ENCODE measurements around the gene UQCC5. TPM values are rescaled to one million over a fixed set of nuclear protein-coding genes. Genes with fewer than 3 reads are reported as not detected.

The UQCC5 gene
- total RNA-seq, 3 donors from 2014 or later = 16.1 to 18.1 (median 17.1) TPM

DNA sequence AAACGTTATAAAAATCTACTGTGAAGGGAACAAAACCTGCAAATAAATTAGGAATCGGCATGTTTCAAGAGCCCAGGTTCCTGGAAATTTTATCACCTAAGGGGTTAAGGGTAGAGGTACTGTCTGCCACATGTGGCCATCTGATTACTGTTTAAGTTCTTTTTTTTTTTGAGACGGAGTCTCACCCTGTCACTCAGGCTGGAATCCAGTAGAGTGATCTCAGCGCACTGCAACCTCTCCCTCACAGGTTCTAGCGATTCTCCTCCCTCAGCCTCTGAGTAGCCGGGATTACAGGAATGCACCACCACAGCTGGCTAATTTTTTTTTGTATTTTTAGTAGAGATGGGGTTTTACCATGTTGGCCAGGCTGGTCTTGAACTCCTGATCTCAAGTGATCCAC, 35.8 kb downstream of the UQCC5 start:
- no peaks in the 10 kb centered on the region for H3K36me3 ChIP-seq (ENCODE audit: low read depth)
- intact Hi-C loops (cut with DNase I, micrococcal nuclease) = no loop called here

DNA sequence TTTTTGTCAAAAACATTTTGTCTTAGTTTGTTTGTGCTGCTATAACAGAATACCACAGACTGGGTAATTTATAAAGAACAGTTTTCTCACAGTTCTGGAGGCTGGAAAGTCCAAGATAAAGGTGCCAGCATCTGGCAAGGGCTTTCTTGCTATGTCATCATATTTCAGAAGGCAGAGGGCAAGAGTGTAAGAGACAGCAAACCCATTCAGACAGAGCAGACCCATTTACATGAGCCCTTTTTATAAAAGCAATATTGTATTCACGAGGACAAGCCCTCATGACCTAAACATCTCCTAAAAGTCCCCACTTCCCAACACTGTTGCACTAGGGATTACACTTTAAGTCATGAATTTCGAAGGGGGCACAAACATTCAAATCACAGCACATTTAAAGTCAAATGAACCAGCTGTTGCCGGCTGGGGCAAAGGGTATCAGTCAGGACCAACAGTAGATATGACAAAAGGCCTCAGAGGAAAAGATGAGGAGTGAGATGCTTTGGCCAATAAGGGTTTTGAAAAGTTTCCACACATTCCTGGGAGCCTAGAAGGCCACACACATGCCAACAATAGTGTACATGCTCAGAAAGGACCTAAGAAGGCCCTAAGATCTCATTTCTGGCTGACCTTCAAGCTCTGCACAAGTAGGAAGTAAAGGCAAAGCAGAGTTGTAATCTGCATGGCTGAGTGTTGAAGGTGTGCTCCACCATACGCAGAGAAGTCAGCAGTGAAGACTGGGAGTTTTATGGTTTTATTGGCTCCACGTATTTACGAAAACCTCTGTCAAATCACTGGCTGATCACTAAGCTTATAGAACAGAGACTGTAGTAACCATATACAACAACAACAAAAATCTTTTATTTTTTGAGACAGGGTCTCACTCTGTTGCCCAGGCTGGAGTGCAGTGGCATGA, 37.9 kb downstream of the UQCC5 start:
- Histone ChIP-seq H3K9me3 (no peaks in the 10 kb centered on the region), H3K36me3 (ENCODE audit: low read depth) (peaks cover 6% of the 10 kb centered on the region), H3K4me1 (ENCODE audit: low read depth) (no peaks in the 10 kb centered on the region), H3K4me3 (no peak overlapping the region)
- TF ChIP-seq, protein P1, sequence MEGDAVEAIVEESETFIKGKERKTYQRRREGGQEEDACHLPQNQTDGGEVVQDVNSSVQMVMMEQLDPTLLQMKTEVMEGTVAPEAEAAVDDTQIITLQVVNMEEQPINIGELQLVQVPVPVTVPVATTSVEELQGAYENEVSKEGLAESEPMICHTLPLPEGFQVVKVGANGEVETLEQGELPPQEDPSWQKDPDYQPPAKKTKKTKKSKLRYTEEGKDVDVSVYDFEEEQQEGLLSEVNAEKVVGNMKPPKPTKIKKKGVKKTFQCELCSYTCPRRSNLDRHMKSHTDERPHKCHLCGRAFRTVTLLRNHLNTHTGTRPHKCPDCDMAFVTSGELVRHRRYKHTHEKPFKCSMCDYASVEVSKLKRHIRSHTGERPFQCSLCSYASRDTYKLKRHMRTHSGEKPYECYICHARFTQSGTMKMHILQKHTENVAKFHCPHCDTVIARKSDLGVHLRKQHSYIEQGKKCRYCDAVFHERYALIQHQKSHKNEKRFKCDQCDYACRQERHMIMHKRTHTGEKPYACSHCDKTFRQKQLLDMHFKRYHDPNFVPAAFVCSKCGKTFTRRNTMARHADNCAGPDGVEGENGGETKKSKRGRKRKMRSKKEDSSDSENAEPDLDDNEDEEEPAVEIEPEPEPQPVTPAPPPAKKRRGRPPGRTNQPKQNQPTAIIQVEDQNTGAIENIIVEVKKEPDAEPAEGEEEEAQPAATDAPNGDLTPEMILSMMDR (IDR thresholded peaks at IDR 0.05) = no peak
- peak; percentile 72 for ATAC-seq
- peak in 1 of 3 donors; percentile 6 for DNase-seq
- intact Hi-C loops (cut with DNase I, micrococcal nuclease) = no loop called here

More for the DNA sequence above, 35.8 kb downstream of the UQCC5 start:
- no peak overlapping the region for H3K4me3 ChIP-seq
- DNase-seq = no peak
- H3K4me1 ChIP-seq (ENCODE audit: low read depth) = no peaks in the 10 kb centered on the region
- TF ChIP-seq, protein P1 (IDR thresholded peaks at IDR 0.05) = no peak
- ATAC-seq = no peak
- H3K9me3 ChIP-seq = no peaks in the 10 kb centered on the region

Other genes starting within 250 kb of the UQCC5 start
- 10 to 100 TPM; 37.1 to 78.6 (median 42.7) TPM for gene GLYCTK, start 248.8 kb upstream of the UQCC5 start, total RNA-seq
- gene DNAH1, start 220.3 kb upstream of the UQCC5 start, total RNA-seq = 10 to 100 TPM in 2 of 3 donors, 1 to 10 TPM in 1; 9.0 to 25.9 (median 10.9) TPM
- 10 to 100 TPM; 69.3 to 87.0 (median 84.1) TPM for gene BAP1, start 126.6 kb upstream of the UQCC5 start, total RNA-seq
- 10 to 100 TPM; 13.9 to 24.7 (median 17.6) TPM for gene PHF7, start 125.9 kb upstream of the UQCC5 start, total RNA-seq
- 10 to 100 TPM in 1 of 3 donors, 1 to 10 TPM in 2; 2.7 to 10.2 (median 3.1) TPM for gene SEMA3G, start 91.5 kb upstream of the UQCC5 start, total RNA-seq
- gene TNNC1, start 82.6 kb upstream of the UQCC5 start, total RNA-seq = 1 to 10 TPM in 2 of 3 donors, under 1 TPM in 1; 0.60 to 6.3 (median 2.5) TPM
- 10 to 100 TPM; 57.6 to 91.0 (median 72.1) TPM for gene NISCH, start 81.0 kb upstream of the UQCC5 start, total RNA-seq
- gene STAB1, start 41.3 kb upstream of the UQCC5 start, total RNA-seq = 100 to 1,000 TPM in 2 of 3 donors, 10 to 100 TPM in 1; 51.7 to 187 (median 145) TPM
- 10 to 100 TPM in 2 of 3 donors, 1 to 10 TPM in 1; 5.7 to 20.2 (median 17.2) TPM for gene NT5DC2, start 2.7 kb upstream of the UQCC5 start, total RNA-seq
- 10 to 100 TPM; 48.5 to 86.1 (median 56.8) TPM for gene PBRM1, start 149.3 kb downstream of the UQCC5 start, total RNA-seq
- 10 to 100 TPM; 39.2 to 54.4 (median 47.7) TPM for gene GNL3, start 149.4 kb downstream of the UQCC5 start, total RNA-seq
- gene GLT8D1, start 169.2 kb downstream of the UQCC5 start, total RNA-seq = 10 to 100 TPM; 24.4 to 36.0 (median 30.7) TPM
- 100 to 1,000 TPM in 1 of 3 donors, 10 to 100 TPM in 2; 61.0 to 105 (median 80.4) TPM for gene SPCS1, start 169.5 kb downstream of the UQCC5 start, total RNA-seq
- gene NEK4, start 234.3 kb downstream of the UQCC5 start, total RNA-seq = 10 to 100 TPM; 19.9 to 33.9 (median 20.2) TPM
- not detected for gene ITIH1, start 241.0 kb downstream of the UQCC5 start, total RNA-seq

Measured in mucosa of descending colon (tissue), 3 donors.